ENCODE data around the gene MIF4GD. TPM values are rescaled to one million over a fixed set of nuclear protein-coding genes. Genes with fewer than 3 reads are reported as not detected.
A peak's percentile ranks its signal among the peaks of the same experiment; 100 is the strongest.

The MIF4GD gene
- total and polyA plus RNA-seq, 9 of the 15 experiments (the other 6 are each of a cell fraction or from before 2014, with no cell fraction given): 11.8 to 63.8 (median 28.1) TPM

GRCh38 chr17:75273977-75274708 is 3.1 kb upstream of the MIF4GD start (continued):
- TF ChIP-seq POLR2H (tag; IDR thresholded peaks at IDR 0.05; ENCODE audit: low read depth) (no peak), MCM3 (IDR thresholded peaks at IDR 0.05) (no peak), ILF3 (IDR thresholded peaks at IDR 0.05; ENCODE audit: borderline replicate concordance) (no peak), SMC3 (conservative IDR thresholded peaks at IDR 0.05; ENCODE audit: insufficient read depth, low read depth, low read length) (no peak), EP300 (IDR thresholded peaks at IDR 0.05; ENCODE audit: low read length) (no peak; the same call in 1 of the 2 replicates), ZKSCAN1 (IDR thresholded peaks at IDR 0.05; ENCODE audit: low read depth, low read length) (no peak), ATF7 (IDR thresholded peaks at IDR 0.05) (peak; percentile 43; the same call in 1 of the 2 replicates), MAX (CRISPR knock-in tag; IDR thresholded peaks at IDR 0.05) (no peak; the same call in 1 of the 2 replicates), MNT (conservative IDR thresholded peaks at IDR 0.05) (no peak), ZKSCAN3 (CRISPR knock-in tag; IDR thresholded peaks at IDR 0.05) (no peak), ARID1B (IDR thresholded peaks at IDR 0.05) (0 out of 2 replicates have a peak, but pooled peaks have one; percentile 7), GATAD2B (IDR thresholded peaks at IDR 0.05; ENCODE audit: borderline replicate concordance) (no peak), SUPT5H (IDR thresholded peaks at IDR 0.05) (peak; percentile 51), TRIM24 (IDR thresholded peaks at IDR 0.05) (peak; percentile 27 to 52; a peak in 2 of 4 replicates), ATF6 (CRISPR knock-in tag; IDR thresholded peaks at IDR 0.05) (no peak), SMAD3 (CRISPR knock-in tag; conservative IDR thresholded peaks at IDR 0.05) (no peak), CHD2 (IDR thresholded peaks at IDR 0.05; ENCODE audit: low read depth, low read length) (no peak), MBD1 (CRISPR knock-in tag; IDR thresholded peaks at IDR 0.05) (no peak), ZFX (CRISPR knock-in tag; IDR thresholded peaks at IDR 0.05) (no peak), ZNF23 (CRISPR knock-in tag; IDR thresholded peaks at IDR 0.05) (no peak), SMAD2 (IDR thresholded peaks at IDR 0.05; ENCODE audit: low read depth, low read length) (no peak), RCOR1 (IDR thresholded peaks at IDR 0.05; ENCODE audit: borderline replicate concordance in 1 of 2, low read depth in 2 of 2, low read length in 2 of 2) (0 out of 4 replicates have a peak, but pooled peaks of 1 of the 2 experiments have one; percentile 52), ZFP36 (IDR thresholded peaks at IDR 0.05; ENCODE audit: low read depth, low read length, partially characterized antibody) (no peak), CTBP1 (IDR thresholded peaks at IDR 0.05; ENCODE audit: borderline replicate concordance) (no peak), ZNF24 (IDR thresholded peaks at IDR 0.05) (no peak), C11orf30 (IDR thresholded peaks at IDR 0.05; ENCODE audit: low read depth) (no peak), TFAM (CRISPR knock-in tag; conservative IDR thresholded peaks at IDR 0.05) (no peak)

All from K562 (cell line).